GM21786 (cell line): ENCODE results near the gene DDX41.

ENCODE experiments used
- ATAC-seq: cut with Tn5 transposase; IDR thresholded peaks from one replicate; pipeline ENCODE4 v1.9.1; 2021; ENCODE audit not compliant: unreplicated experiment

The DDX41 gene

DNA sequence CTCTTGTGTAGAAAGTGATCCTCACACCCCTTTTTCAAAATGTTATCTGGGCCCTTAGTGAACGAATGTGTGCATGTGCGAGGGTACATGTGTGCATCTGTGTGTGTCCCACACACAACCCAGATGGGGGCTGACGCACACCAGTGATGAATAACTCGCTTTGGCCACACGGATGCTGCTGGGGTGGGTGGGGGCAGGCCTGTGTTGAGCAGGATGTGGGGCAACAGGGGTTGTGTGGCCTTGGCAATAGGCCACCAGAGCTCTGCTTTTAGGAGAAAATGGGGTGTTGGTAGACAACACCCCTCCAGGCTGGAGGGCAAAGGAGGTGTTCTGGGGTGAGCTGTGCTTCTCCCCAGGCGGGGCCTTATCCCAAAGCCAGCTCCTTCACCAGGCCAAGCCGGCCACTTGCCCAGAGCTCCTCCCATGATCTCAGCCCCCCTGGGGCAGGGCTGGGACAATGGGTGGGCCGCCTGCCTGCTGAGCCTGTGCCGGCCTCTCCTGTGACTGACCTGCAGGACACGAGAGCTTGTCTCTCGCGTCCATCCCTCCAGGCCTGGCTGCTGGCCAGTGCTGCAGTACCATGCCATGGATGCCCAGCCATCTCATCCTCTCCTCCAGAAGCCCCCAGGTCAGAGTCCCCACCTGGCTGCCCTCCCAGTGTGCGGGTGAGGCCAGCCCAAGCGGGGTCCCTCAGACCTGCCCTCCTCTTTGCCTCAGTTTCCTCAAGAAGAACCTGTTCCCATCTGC, 45.0 kb downstream of the DDX41 start:
- ATAC-seq = no peak

DNA sequence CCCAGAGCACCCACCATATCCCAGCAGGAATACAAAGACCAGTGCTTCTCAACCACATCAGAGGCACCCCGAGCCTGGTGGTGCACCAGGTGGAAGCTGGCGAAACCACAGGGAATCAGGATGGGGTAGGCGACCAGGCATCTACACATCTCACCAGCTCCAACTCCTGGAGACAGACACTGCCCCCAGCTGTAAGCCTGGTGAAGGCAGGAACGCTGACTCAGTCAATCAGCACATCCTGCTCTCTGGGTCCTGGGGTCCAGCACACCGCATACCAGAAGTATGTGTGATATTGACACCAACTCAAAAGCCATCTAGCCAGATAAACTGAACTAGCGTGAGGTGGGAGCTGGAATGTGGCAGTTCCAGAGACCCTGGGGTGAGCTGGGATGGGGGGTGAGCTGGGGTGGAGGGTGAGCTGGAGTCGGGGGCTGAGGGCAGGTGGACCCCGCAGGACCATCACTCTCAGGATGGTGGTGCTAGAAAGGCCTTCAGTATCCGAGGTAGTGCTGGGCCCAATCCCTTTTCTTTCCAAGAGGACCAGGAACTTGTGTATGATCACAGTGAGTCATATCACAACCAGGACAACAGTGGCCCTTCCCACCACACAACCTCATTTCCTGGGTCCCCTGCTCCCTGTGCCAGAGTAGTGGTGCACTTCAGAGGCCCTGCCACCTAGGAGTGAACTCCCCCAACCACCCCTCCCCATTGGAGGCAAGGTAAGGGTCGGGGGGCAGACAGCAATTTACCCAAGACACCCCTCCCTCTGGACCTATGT, 45.8 kb downstream of the DDX41 start:
- no peak for ATAC-seq

DNA sequence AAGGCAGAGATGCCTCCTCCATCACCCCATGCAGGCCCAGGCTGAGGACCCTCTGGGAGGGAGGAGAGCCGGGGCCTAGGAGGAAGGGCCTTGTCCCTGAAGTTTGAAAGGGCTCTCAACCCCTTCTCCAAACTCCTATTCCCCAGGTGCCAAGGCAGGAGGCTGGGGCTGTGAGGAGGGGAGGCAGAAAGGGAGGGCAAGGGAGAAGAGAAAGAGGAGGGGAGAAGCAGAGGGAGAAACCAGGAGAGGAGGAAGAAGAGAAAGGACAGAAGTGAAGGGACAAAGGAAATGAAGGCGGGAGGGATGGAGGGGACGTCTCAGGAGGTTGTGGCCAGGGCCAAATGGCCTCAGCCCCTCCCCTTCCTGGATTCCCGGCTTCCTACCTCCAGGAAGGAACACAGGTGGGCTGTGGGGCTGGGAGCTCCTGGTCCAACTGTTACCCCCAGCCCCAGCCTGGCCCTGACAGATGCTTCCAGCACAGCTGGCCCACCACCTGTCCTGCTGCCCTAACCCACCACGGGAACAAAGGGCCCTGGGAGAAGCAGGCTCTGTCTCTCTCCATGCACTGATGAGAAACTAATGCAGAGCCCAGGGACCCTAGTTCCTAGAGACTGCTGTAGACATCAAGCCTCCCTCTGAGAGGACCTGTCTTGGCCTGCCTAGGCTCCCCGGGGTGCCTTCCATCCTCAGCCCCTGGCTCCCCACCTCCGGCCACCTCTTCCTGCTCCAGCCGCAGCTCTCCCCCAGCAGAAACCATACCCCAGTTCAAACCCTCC, 46.8 kb downstream of the DDX41 start:
- ATAC-seq = no peak

DNA sequence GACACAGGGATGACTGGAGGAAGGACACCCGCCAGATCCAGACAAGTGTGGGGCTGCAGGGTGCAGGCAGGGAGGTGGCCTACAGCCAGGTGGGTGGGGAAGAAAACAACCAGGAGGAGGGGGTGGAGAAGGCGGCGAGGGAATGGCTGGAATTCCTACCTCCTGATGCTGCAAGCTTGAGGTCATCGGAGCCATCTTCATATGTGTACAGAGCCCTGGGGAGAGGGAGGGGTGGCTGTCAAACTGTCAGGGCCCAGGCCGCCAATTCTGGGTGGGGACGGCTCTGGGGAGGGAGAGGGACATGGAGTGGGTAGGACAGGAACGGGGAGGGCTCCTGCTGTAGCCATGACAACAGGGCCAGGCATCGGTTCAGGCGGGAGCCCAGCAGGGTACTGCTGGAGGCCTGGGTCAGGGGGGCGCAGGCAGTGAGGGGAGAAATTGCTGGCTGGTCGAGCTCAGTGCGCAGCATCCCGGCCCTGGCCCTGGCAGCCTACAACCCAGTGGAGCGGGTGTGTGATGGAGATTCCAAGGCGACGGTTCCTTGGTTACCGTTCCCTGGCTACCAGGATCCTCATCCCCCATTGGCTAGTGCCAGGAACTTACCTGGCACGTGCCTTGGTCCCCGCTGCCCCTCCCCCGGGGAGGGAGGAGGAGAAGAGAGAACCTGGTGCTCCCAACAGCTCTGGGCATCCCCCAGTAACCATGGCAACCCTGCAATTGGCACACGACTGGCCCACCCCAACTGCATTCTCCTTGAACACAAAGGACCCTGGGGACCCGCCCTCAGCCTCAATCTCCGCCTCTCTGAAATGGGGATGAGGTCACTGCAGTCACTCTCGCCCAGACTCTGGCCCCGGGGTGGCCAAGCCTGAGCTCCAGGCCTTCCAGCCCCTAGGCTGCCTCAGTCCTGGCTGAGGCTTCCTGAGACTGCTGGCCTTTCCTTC, 47.8 kb downstream of the DDX41 start:
- no peak for ATAC-seq

DNA sequence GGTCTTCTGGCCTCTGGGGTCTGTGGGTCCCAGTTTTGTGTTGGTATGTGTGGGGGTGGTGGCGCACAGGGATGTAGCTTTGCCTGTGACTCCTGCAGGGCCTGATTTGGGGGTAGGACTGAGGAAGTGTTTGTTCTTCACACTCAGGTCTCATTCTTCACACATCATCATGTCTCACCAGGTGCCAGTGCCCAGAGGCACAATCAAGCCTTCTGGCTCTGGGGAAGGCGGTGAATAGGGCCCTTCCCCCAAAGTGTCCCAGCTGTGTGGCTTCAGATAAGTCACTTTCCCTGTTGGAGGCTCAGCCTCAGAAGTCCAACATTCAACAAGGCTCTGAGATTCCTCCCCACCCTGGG, 48.5 kb downstream of the DDX41 start:
- ATAC-seq = no peak

DNA sequence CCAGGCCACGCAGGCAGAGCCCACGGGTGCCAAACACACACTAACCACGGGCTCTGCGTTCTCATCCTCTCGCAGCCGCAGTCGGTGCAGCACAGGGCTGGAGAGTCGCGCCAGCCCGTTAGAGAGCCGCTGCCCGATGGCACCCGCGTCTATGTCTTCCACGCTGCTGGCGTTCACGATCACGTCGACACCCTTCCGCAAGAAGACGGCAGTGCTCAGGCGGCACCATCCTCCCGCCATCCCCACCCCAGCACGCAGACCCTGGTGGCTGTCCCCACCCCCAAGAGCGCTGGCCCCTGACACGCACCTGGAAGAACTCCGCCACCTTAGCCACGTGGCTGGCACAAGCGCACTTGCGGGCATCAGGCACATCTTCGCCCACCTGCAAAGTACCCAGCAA, 49.3 kb downstream of the DDX41 start:
- no peak for ATAC-seq

DNA sequence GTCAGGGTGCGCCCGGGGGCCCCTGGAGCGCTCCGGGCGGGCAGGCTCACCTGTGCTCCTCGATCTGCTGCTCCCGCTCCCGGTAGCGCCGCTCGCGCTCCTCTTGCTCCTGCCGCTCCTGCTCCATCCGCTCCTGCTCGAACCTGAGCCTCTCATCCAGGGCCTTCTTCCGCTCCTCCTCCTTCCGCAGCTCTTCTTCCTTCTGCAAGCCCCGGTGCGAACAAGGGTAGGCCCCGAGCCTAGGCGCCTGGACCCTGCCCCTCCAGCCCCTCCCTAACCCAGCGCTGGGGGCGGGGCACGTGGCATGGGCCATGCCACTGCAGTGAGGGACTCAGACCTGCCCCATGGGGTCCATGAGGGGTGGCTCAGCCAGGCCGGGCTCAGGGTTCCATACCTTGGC, 49.9 kb downstream of the DDX41 start:
- ATAC-seq = no peak

DNA sequence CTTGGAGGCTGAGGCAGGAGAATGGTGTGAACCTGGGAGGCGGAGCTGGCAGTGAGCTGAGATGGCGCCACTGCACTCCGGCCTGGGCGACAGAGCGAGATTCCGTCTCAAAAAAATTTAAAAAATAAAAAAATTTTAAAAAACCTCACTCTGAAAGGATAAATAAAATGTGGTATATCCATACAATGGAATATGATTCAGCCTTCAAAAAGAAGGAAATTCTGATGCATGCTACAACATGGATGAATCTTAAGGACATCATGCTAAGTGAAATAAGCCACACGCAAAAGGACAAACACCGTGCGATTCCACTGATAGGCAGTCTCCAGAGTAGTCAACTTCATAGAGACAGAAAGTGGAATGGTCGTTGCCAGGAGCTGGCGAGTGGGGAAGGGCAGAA, 51.7 kb downstream of the DDX41 start:
- ATAC-seq = no peak

DNA sequence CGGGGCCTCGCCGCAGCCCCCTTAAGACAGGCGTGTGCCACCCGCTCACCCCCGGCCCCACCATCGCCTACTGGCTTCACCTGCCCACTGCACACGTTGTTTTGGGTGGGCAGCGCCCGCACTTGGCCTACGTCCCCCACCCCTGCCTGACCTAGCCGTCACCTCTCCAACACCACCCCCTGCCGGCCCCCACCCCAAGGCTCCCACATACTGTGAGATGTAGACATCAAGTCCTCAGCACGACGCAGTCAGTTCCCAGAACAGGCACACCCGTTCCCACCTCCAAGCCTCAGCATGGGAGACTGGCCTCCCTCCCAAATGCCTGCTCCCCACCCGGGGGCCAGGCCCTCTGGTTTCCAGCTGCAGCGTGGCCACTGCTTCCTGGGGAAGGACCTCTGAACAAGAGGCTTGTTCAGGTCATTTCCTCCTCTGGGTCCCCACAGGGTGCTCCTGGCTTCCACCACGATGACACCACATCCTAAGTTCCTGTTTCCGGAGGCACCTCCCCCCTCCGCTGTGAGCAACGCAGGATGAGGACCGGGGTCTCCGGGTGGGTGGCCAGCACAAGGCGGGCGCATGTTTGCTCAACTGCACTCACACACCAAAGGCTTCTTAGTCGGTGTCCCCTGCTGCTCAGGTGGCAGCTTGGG, 54.6 kb downstream of the DDX41 start:
- no peak for ATAC-seq
